IMR-90 (cell line): Measurements from ENCODE around the gene LRRTM4. TPM values are rescaled to one million over a fixed set of nuclear protein-coding genes. Genes with fewer than 3 reads are reported as not detected.

Experiments
- ATAC-seq: fragments of 200-7000 bp; cut with Tn5 transposase; 2 replicates; pipeline ENCODE4 v1.9.1; 2020; ENCODE audit warnings: low read depth, mild to moderate bottlenecking, moderate library complexity
- BruUV-seq: library from RNA; stranded (reverse); fragments of 400-500 nt; replicated peaks from 2 replicates; lab custom pipeline; 2021; lab: Mats Ljungman, UMichigan
- CTCF ChIA-PET: fragments of 300-600 bp; formaldehyde crosslinking; extraction: SDS; loops from one replicate; lab custom pipeline; 2021; ENCODE audit warnings: antibody characterized with exemption; lab: Yijun Ruan, JAX
- POLR2A ChIA-PET: fragments of 300-600 bp; sonication (Branson Sonifier 250); formaldehyde crosslinking; loops from one replicate; lab custom pipeline; 2022; ENCODE audit warnings: antibody characterized with exemption; ENCODE audit not compliant: unreplicated experiment; lab: Charles Lee
- DNase-seq: peaks from one replicate; pipeline ENCODE4 v3.0.0; 2013
- H2AFZ ChIP-seq: replicated peaks from 2 replicates; pipeline ENCODE3; 2013; ENCODE audit warnings: low read length, mild to moderate bottlenecking; ENCODE audit not compliant: poor library complexity
- H2AK5ac ChIP-seq: 2 replicates; pipeline ENCODE4 v1.6.1; 2013; ENCODE audit warnings: low read depth, low read length, inconsistent platforms
- H2AK9ac ChIP-seq: replicated peaks from 2 replicates; pipeline ENCODE3; 2013; ENCODE audit warnings: mild to moderate bottlenecking, low read depth, low read length, moderate library complexity; ENCODE audit not compliant: poor library complexity
- H2BK120ac ChIP-seq: 2 replicates; pipeline ENCODE4 v1.6.1; 2013; ENCODE audit warnings: low read depth, low read length, inconsistent platforms
- H2BK15ac ChIP-seq: 3 replicates; pipeline ENCODE4 v1.6.1; 2013; ENCODE audit warnings: low read depth, low read length, inconsistent platforms
- H2BK20ac ChIP-seq: 2 replicates; pipeline ENCODE4 v1.6.1; 2013; ENCODE audit warnings: low read depth, mild to moderate bottlenecking, inconsistent platforms, low read length, moderate library complexity
- H2BK5ac ChIP-seq: 2 replicates; pipeline ENCODE4 v1.6.1; 2013; ENCODE audit warnings: mild to moderate bottlenecking, low read depth, low read length, inconsistent platforms; ENCODE audit not compliant: poor library complexity, severe bottlenecking
- H3K14ac ChIP-seq: replicated peaks from 2 replicates; pipeline ENCODE4 v1.6.1; 2013; ENCODE audit warnings: low read depth, low read length, inconsistent platforms
- H3K18ac ChIP-seq: 2 replicates; pipeline ENCODE4 v1.6.1; 2013; ENCODE audit warnings: low read depth, low read length, control low read depth
- H3K23ac ChIP-seq: 2 replicates; pipeline ENCODE4 v1.6.1; 2013; ENCODE audit warnings: low read depth, low read length, inconsistent platforms
- H3K27ac ChIP-seq: 2 replicates; pipeline ENCODE4 v1.5.1; 2013; ENCODE audit warnings: mild to moderate bottlenecking, control low read depth, low read length; ENCODE audit not compliant: insufficient read depth
- H3K27me3 ChIP-seq: 2 replicates; pipeline ENCODE4 v1.6.1; 2013; ENCODE audit warnings: low read length; ENCODE audit not compliant: control insufficient read depth, insufficient read depth
- H3K36me3 ChIP-seq: 2 replicates; pipeline ENCODE4 v1.6.1; 2013; ENCODE audit warnings: low read length, mixed read lengths; ENCODE audit not compliant: control insufficient read depth, insufficient read depth
- H3K4ac ChIP-seq: 2 replicates; pipeline ENCODE4 v1.6.1; 2013; ENCODE audit warnings: low read depth, low read length, inconsistent platforms
- H3K4me1 ChIP-seq: 2 replicates; pipeline ENCODE4 v1.6.1; 2013; ENCODE audit warnings: low read length, mixed read lengths; ENCODE audit not compliant: control insufficient read depth, insufficient read depth
- H3K4me2 ChIP-seq: 2 replicates; pipeline ENCODE4 v1.6.1; 2013; ENCODE audit warnings: low read depth, mild to moderate bottlenecking, control low read depth, low read length, moderate library complexity
- H3K4me3 ChIP-seq: 2 replicates; pipeline ENCODE4 v1.5.1; 2013; ENCODE audit warnings: low read depth, mild to moderate bottlenecking, control low read depth, low read length, moderate library complexity; ENCODE audit not compliant: insufficient read depth
- H3K56ac ChIP-seq: 2 replicates; pipeline ENCODE4 v1.6.1; 2013; ENCODE audit warnings: low read length, inconsistent platforms; ENCODE audit not compliant: insufficient read depth; ENCODE audit errors: extremely low read depth
- H3K79me1 ChIP-seq, 2 experiments: 2 replicates each; pipeline ENCODE4 v1.6.1; 2013; ENCODE audit warnings: low read length in 2 of 2, inconsistent platforms in 1 of 2, low read depth in 1 of 2
- H3K9ac ChIP-seq: 2 replicates; pipeline ENCODE4 v1.6.1; 2013; ENCODE audit warnings: low read depth, low read length, control low read depth
- H3K9me1 ChIP-seq: 2 replicates; pipeline ENCODE4 v1.6.1; 2013; ENCODE audit warnings: low read length, inconsistent platforms; ENCODE audit not compliant: insufficient read depth
- H3K9me3 ChIP-seq: 2 replicates; pipeline ENCODE4 v1.6.1; 2013; ENCODE audit warnings: low read length; ENCODE audit not compliant: control insufficient read depth, insufficient read depth
- H4K20me1 ChIP-seq: 2 replicates; pipeline ENCODE4 v1.6.1; 2013; ENCODE audit warnings: low read length, inconsistent platforms; ENCODE audit not compliant: insufficient read depth
- H4K5ac ChIP-seq: 2 replicates; pipeline ENCODE4 v1.6.1; 2013; ENCODE audit warnings: mild to moderate bottlenecking, low read depth, low read length, control low read depth
- H4K8ac ChIP-seq, 2 experiments: 2 replicates each; pipeline ENCODE4 v1.6.1; 2013; ENCODE audit warnings: low read depth in 2 of 2, low read length in 2 of 2, control low read depth in 1 of 2, inconsistent platforms in 1 of 2
- H4K91ac ChIP-seq: 2 replicates; pipeline ENCODE4 v1.6.1; 2013; ENCODE audit warnings: low read depth, low read length, inconsistent platforms; ENCODE audit not compliant: insufficient read depth
- CTCF ChIP-seq: conservative IDR thresholded peaks from 2 replicates; pipeline ENCODE4 v1.5.1; 2012; ENCODE audit warnings: mild to moderate bottlenecking, low read depth, low read length, improper control_type of control experiment
- MAFK ChIP-seq: IDR thresholded peaks from 2 replicates; pipeline ENCODE4 v1.6.1; 2012; ENCODE audit warnings: low read depth, low read length, improper control_type of control experiment
- MAZ ChIP-seq: IDR thresholded peaks from 2 replicates; pipeline ENCODE4 v1.6.1; 2012; ENCODE audit warnings: low read depth, mild to moderate bottlenecking, low read length, improper control_type of control experiment, moderate library complexity, borderline replicate concordance
- POLR2A ChIP-seq: IDR thresholded peaks from 2 replicates; pipeline ENCODE4 v1.6.1; 2012; ENCODE audit warnings: mild to moderate bottlenecking, low read depth, low read length
- RAD21 ChIP-seq: IDR thresholded peaks from 2 replicates; pipeline ENCODE4 v1.6.1; 2012; ENCODE audit warnings: low read length, improper control_type of control experiment
- RCOR1 ChIP-seq: IDR thresholded peaks from 2 replicates; pipeline ENCODE4 v1.6.1; 2012; ENCODE audit warnings: mild to moderate bottlenecking, low read length, improper control_type of control experiment; ENCODE audit not compliant: insufficient replicate concordance
- RFX5 ChIP-seq: IDR thresholded peaks from 2 replicates; pipeline ENCODE4 v1.8.0; 2012; ENCODE audit warnings: low read depth, mild to moderate bottlenecking, low read length, moderate library complexity
- SMC3 ChIP-seq: fragments of 150-350 bp; IDR thresholded peaks from 2 replicates; pipeline ENCODE4 v1.6.1; 2016; ENCODE audit warnings: low read depth, mild to moderate bottlenecking, antibody characterized with exemption, low read length, moderate library complexity
- WGBS, 2 experiments: methylation state at CpG; one replicate each; pipeline versions ENCODE4 v1.1.5 to v1.1.7; 2013; ENCODE audit warnings: missing lambda C conversion rate in 2 of 2; ENCODE audit not compliant: insufficient read length in 1 of 2; ENCODE audit errors: extremely low coverage in 2 of 2; 5-methylcytosine and 5-hydroxymethylcytosine counted together
- dilution Hi-C: fragments of 300-500 bp; cut with HindIII; formaldehyde crosslinking; loops from one replicate; pipeline ENCODE4 v1.14.3; 2018; ENCODE audit warnings: low sequenced_read_pairs; ENCODE audit not compliant: unreplicated experiment
- in situ Hi-C: fragments of 300-500 bp; cut with MboI; formaldehyde crosslinking; loops from 3 replicates; pipeline ENCODE4 v1.14.3; 2019; ENCODE audit warnings: low sequenced_read_pairs, inconsistent platforms, mixed read lengths
- intact Hi-C: fragments of 100-400 bp; cut with micrococcal nuclease; formaldehyde crosslinking; loops from 2 replicates; pipeline ENCODE4 v1.10.0; 2022
- polyA plus RNA-seq, 3 experiments: library from polyadenylated mRNA; depleted of rRNA; stranded (reverse); fragments of >200 nt; gene quantifications; 2 replicates each; pipeline ENCODE4 v1.2.3, GENCODE V29; 2012; ENCODE audit warnings: low replicate concordance in 1 of 3
- total RNA-seq: library from RNA; depleted of rRNA; stranded (reverse); fragments of >200 nt; gene quantifications from 2 replicates; pipeline ENCODE4 v1.2.3, GENCODE V29; 2012

The LRRTM4 gene
- total and polyA plus RNA-seq, 2 of the 4 experiments (the other 2 are of a cell fraction): not detected

- H4K91ac ChIP-seq: no peak overlapping the region
- ChIA-PET CTCF (interaction anchor here (0.5 kb wide), 1 partner anchor 23 kb away, joined by 3 read pairs; no protein-coding TSS in a partner anchor), POLR2A (no interaction called here)
- dilution Hi-C loops (no loop called here), in situ Hi-C loops (no loop called here), intact Hi-C loops (no loop called here)
- H3K4me3 ChIP-seq: no peak overlapping the region
- no peak overlapping the region for H2AK5ac ChIP-seq
- H2BK15ac ChIP-seq: no peak overlapping the region
- no TSS peak for BruUV-seq
- no peak overlapping the region for H3K4ac ChIP-seq
- no peaks in the 10 kb centered on the region for H3K9me3 ChIP-seq
- ATAC-seq (no peak), DNase-seq (no peak)
- H3K56ac ChIP-seq: no peak overlapping the region
- H3K27ac ChIP-seq: no peak overlapping the region
- no peak overlapping the region for H3K14ac ChIP-seq
- H3K9ac ChIP-seq: no peak overlapping the region
- H2BK20ac ChIP-seq: no peak overlapping the region
- H2BK5ac ChIP-seq: no peak overlapping the region
- no peak overlapping the region for H3K23ac ChIP-seq
- no peak overlapping the region for H2AK9ac ChIP-seq
- H3K79me1 ChIP-seq: no peaks in the 10 kb centered on the region
- H3K18ac ChIP-seq: no peak overlapping the region
- H2BK120ac ChIP-seq: no peak overlapping the region
- no peak overlapping the region for H4K5ac ChIP-seq
- WGBS, 2 experiments: 60% methylated on average over 1 of the region's 2 CpGs; no CpG with 5 or more reads in 1 of the 2 experiments
- H3K36me3 ChIP-seq: no peaks in the 10 kb centered on the region
- no peaks in the 10 kb centered on the region for H3K9me1 ChIP-seq
- TF ChIP-seq CTCF (no peak), SMC3 (no peak), MAFK (no peak), RCOR1 (no peak), RFX5 (no peak), MAZ (no peak), RAD21 (no peak), POLR2A (no peak)
- H3K27me3 ChIP-seq: no peaks in the 10 kb centered on the region
- H2AFZ ChIP-seq: no peak overlapping the region
- H4K8ac ChIP-seq: no peak overlapping the region
- H4K20me1 ChIP-seq: no peaks in the 10 kb centered on the region
- H3K4me2 ChIP-seq: no peak overlapping the region
- no peaks in the 10 kb centered on the region for H3K4me1 ChIP-seq
Measured at GRCh38 chr2:77201755-77202154, 320.4 kb downstream of the LRRTM4 start.
